Stimulated activated memory B cell treated with anti-CD40 and anti-IgM and Interleukin-4, amounts not matched to agents 10 μg/mL and 1 μg/mL and 100 μg/mL, for 72 hours (primary cell): ENCODE data around the gene PNKP.

Experiments used
- ATAC-seq: fragments of 150-1000 bp; cut with Tn5 transposase; 2 replicates; pipeline ENCODE4 v1.10.0; 2021
- H3K27ac Mint-ChIP-seq: one replicate; pipeline ENCODE4 v1.8.0; 2022; ENCODE audit warnings: mild to moderate bottlenecking, mixed read lengths
- H3K27me3 Mint-ChIP-seq: one replicate; pipeline ENCODE4 v1.8.0; 2022; ENCODE audit warnings: mixed read lengths
- H3K36me3 Mint-ChIP-seq: one replicate; pipeline ENCODE4 v1.8.0; 2022; ENCODE audit warnings: mixed read lengths
- H3K4me1 Mint-ChIP-seq: one replicate; pipeline ENCODE4 v1.8.0; 2022; ENCODE audit warnings: mixed read lengths
- H3K4me3 Mint-ChIP-seq: one replicate; pipeline ENCODE4 v1.8.0; 2022; ENCODE audit warnings: mild to moderate bottlenecking, moderate library complexity, mixed read lengths
- H3K9me3 Mint-ChIP-seq: one replicate; pipeline ENCODE4 v1.8.0; 2022; ENCODE audit warnings: mixed read lengths

Gene PNKP

DNA sequence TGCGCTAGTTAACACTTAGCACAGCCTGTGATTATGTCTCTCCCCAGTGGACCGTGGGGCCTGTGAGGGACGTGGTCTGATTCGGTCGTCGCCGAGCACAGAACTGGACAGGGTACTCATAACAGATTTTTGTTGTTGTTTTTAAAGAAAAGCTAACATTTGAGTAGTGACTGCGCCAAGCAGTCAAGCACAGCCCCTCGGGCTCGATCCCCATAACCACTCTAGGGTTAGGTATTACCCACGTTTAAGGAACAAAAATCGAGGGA, 17.2 kb downstream of the PNKP start:
- peak overlapping the region; percentile 96 for H3K4me3 Mint-ChIP-seq
- H3K36me3 Mint-ChIP-seq: peaks cover 8% of the 10 kb centered on the region
- H3K4me1 Mint-ChIP-seq: peaks cover 54% of the 10 kb centered on the region
- peak overlapping the region; percentile 95 for H3K27ac Mint-ChIP-seq
- H3K27me3 Mint-ChIP-seq: no peaks in the 10 kb centered on the region
- no peak for ATAC-seq
- peaks cover 4% of the 10 kb centered on the region for H3K9me3 Mint-ChIP-seq

DNA sequence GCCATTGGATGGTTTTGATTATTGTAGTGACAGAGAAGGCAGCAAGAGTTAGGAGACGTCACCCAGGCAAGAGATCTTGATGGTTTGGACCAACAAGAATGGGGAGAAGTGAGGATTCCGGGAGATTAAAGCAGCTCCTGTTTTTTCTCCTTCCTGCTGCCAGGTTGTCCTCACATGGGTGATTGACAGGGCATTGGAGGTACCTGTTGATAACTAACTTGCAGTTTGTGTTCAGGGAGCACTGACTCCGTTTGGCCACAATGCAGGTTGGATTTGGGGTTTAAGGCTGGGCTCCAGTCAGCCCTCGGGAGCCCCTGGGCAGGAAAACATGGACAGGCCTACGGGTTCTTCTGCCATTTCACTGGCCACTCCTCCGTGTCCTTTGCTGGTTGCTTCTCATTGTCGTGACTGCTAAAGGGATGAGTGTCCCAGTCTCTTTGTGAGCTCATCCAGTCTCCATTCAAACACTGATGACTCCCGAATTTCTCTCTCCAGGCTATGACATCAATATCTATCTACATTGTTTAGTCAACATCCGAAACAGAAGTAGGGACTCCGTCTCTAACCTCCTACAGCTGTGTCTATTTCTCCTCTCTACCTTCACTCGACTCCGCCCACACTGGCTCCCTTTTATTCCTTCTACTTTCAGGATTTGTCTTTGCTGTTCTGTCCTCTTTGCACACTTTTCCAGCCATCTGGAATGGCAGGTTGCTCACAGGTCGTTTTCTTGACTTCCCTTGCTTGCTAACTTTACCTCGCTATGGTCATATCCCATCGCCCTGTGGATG, 17.7 kb downstream of the PNKP start:
- no peak for ATAC-seq
- H3K9me3 Mint-ChIP-seq: peaks cover 4% of the 10 kb centered on the region
- peaks cover 56% of the 10 kb centered on the region for H3K4me1 Mint-ChIP-seq

DNA sequence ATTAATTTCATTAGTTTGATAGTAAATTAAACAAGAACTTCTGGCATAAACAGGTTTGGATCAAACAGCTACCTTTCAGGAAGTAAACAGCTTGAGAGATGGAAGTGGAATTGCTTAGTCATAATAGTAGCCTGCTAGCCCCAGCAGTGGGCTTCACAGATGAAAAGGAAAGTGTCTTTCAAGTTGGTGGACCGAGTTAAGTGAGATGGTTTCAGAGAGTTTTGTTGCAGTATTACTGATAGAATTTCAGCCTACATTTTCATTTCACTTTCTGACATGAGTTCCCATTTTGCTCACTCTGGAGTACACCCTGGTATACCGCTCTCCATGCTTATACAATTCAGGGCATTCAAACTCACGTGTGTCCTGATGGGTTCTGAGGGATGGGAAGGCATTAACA, 18.4 kb downstream of the PNKP start:
- Mint-ChIP-seq H3K27me3 (no peaks in the 10 kb centered on the region), H3K4me1 (peaks cover 60% of the 10 kb centered on the region), H3K36me3 (peaks cover 6% of the 10 kb centered on the region), H3K27ac (peak overlapping the region; percentile 49), H3K9me3 (peaks cover 4% of the 10 kb centered on the region), H3K4me3 (peak overlapping the region; percentile 50)
- ATAC-seq: no peak

More for the DNA sequence above, 17.7 kb downstream of the PNKP start:
- H3K36me3 Mint-ChIP-seq: peaks cover 6% of the 10 kb centered on the region
- H3K4me3 Mint-ChIP-seq: peak overlapping the region; percentile 96
- H3K27ac Mint-ChIP-seq: peak overlapping the region; percentile 95
- no peaks in the 10 kb centered on the region for H3K27me3 Mint-ChIP-seq

DNA sequence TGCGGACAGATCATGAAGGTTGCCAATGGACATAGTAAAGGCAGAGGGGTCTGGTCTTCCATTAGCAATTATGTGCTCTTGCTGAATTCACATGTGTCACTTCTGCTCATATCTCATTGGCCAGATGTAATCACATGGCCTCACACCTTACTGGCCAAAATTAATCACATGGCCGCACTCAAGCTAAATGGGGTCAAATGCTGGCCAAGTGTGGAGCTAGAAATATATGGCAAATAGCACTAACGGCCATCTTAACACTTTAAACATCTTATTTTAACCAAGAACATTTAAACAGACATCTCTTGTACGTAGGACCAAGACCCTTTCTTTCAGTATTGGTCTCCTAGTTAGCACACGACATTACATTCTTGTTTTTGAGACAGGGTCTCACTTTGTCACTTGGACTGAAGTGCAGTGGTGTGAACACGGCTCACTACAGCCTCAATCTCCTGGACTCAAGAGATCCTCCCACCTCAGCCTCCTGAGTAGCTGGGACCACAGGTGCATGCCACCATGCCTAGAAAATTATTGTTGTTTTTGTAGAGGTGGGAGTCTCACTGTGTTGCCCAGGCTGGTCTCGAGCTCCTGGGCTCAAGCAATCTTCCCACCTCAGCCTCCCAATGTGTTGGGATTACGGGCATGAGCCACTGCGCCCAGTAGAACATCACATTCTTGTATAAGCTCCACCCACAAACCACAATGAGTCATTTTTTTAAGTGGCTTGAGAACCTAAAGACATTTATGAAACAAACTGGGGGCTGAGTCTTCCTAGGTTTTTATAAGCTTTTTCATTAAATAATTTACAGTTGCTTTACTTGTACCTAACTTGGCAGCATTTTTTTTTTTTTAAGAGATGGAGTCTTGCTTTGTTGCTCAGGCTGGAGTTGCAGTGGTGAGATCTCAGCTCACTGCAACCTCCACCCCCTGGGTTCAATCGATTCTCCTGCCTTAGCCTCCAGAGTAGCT, 19.4 kb downstream of the PNKP start:
- Mint-ChIP-seq H3K9me3 (peaks cover 4% of the 10 kb centered on the region), H3K36me3 (peaks cover 6% of the 10 kb centered on the region), H3K4me1 (peaks cover 60% of the 10 kb centered on the region), H3K27me3 (no peaks in the 10 kb centered on the region), H3K4me3 (no peak overlapping the region), H3K27ac (peak overlapping the region; percentile 49)
- no peak for ATAC-seq

DNA sequence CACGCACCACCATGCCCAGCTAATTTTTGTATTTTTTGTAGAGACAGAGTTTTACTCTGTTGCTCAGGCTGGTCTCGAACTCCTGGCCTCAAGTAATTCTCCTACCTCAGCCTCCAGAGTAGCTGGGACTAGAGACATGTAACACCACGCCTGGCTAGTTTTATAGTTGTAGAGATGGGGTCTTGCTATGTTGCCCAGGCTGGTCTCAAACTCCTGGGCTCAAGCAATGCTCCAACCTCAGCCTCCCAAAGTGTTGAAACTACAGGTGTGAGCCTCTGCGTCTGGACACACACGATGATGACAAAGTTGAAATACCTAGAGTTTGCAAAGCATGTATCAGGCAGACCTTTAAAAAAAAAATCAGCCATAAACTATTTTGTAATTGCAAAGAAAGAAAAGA, 21.0 kb downstream of the PNKP start:
- peaks cover 56% of the 10 kb centered on the region for H3K4me1 Mint-ChIP-seq
- H3K4me3 Mint-ChIP-seq: no peak overlapping the region
- H3K27me3 Mint-ChIP-seq: no peaks in the 10 kb centered on the region
- peak overlapping the region; percentile 42 for H3K27ac Mint-ChIP-seq
- ATAC-seq: no peak
- peaks cover 4% of the 10 kb centered on the region for H3K9me3 Mint-ChIP-seq
- H3K36me3 Mint-ChIP-seq: peaks cover 6% of the 10 kb centered on the region

DNA sequence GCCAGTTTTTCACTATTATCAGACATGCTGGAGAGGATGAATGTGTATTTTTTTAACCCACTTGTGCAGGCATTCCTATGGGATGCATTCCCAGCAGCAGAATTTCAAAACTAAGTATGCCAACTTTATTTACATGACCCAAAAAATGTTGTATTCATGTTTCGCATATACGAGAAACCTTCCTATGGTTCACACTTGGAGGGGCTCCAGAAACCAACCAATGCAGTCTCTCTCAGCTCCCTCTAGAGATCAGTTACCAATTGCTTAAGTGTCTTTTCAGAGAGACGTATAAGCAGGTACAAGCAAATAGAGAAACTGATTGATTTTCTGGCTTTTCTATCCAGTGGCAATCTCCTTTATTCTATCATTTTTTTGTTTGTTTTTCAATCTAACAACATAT, 22.0 kb downstream of the PNKP start:
- peaks cover 56% of the 10 kb centered on the region for H3K4me1 Mint-ChIP-seq
- no peaks in the 10 kb centered on the region for H3K27me3 Mint-ChIP-seq
- no peak overlapping the region for H3K4me3 Mint-ChIP-seq
- peaks cover 12% of the 10 kb centered on the region for H3K36me3 Mint-ChIP-seq
- peaks cover 4% of the 10 kb centered on the region for H3K9me3 Mint-ChIP-seq
- H3K27ac Mint-ChIP-seq: peak overlapping the region; percentile 78
- no peak for ATAC-seq

DNA sequence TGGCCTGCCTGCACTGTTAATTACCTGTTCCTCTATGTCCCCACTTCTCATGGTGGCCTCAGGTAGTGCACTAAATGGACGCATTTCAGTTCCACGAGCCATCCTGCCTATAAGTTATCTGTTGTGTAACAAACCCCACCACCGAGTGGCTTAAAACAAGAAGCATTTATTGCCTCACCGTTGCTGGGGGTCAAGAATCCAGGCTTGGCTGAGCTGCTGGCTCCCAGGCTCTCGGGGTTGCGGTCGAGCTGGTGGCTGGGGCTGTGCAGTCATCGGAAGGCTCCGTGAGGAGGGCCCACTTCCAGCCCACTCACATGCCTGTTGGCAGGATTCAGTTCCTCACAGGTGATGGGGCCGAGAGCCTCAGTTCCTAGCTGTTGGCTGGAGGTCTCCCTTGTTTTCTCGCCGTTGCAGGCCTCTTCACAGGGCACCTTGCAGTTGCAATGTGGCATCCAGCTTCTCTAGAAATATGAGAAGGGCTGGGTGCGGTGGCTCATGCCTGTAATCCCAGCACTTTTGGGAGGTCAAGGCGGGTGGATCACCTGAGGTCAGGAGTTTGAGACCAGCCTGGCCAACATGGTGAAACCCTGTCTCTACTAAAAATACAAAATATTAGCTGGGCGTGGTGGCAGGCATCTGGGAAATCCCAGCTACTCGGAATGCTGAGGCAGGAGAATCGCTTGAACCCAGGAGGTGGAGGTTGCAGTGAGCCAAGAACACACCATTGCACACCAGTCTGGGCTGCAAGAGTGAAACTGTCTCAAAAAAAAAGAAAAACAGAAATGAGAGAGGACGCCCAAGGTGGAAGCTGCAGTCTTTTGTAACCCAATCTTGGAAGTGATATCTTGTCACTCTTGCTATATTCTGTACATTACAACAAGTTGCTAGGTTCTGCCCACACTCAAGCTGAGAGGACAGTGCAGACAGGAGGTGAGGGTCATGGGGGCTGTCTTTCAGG, 23.0 kb downstream of the PNKP start:
- peaks cover 48% of the 10 kb centered on the region for H3K4me1 Mint-ChIP-seq
- H3K9me3 Mint-ChIP-seq: peaks cover 4% of the 10 kb centered on the region
- H3K27ac Mint-ChIP-seq: peak overlapping the region; percentile 78
- H3K36me3 Mint-ChIP-seq: peaks cover 19% of the 10 kb centered on the region
- peak overlapping the region; percentile 62 for H3K4me3 Mint-ChIP-seq
- no peaks in the 10 kb centered on the region for H3K27me3 Mint-ChIP-seq
- no peak for ATAC-seq

DNA sequence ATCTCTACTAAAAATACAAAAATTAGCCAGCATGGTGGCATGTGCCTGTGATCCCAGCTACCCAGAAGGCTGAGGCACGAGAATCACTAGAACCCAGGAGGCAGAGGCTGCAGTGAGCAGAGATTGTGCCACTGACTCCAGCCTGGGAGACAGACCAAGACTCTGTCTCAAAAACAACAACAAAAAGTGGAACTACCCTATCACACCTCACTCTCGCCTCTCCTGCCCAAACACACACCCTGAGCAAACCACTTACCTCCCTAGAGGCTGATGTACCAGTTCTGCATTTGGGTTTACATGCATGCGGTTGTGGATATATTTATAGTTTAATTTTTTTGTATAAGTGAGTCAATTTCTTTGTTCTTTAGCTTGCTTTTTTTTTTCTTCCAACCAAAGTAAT, 24.1 kb downstream of the PNKP start:
- peaks cover 36% of the 10 kb centered on the region for H3K4me1 Mint-ChIP-seq
- no peaks in the 10 kb centered on the region for H3K27me3 Mint-ChIP-seq
- peak overlapping the region; percentile 50 for H3K4me3 Mint-ChIP-seq
- H3K9me3 Mint-ChIP-seq: no peaks in the 10 kb centered on the region
- peak overlapping the region; percentile 78 for H3K27ac Mint-ChIP-seq
- peak; percentile 99 for ATAC-seq
- peaks cover 25% of the 10 kb centered on the region for H3K36me3 Mint-ChIP-seq

DNA sequence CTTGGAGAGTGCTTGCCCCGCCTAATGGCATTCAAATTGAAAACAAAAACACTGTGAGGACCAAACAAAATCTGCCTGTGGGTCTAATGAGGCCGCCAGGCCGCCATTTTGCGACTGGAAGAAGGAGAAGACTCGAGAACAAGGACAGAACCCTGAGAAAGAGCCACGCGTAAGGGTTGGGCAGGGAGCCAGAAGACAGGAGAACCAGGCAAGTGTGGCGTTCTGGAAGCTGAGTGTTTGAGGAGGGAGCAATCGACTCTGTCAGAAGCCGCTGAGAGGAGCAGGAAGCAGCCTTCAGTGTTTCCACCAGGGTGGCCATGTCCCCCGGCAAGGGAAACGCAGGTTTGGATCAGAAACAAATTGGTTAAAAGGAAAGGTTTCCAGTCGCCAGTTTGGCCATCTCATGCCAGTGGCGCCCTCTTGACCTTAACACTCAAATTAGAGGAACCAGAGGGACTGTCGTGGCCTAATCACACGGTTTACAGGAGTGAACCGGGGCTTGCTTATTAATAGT, 26.6 kb downstream of the PNKP start:
- ATAC-seq: no peak
- H3K36me3 Mint-ChIP-seq: peaks cover 40% of the 10 kb centered on the region
- no peak overlapping the region for H3K4me3 Mint-ChIP-seq
- peak overlapping the region; percentile 20 for H3K27ac Mint-ChIP-seq
- H3K9me3 Mint-ChIP-seq: no peaks in the 10 kb centered on the region
- no peaks in the 10 kb centered on the region for H3K27me3 Mint-ChIP-seq
- peaks cover 32% of the 10 kb centered on the region for H3K4me1 Mint-ChIP-seq

DNA sequence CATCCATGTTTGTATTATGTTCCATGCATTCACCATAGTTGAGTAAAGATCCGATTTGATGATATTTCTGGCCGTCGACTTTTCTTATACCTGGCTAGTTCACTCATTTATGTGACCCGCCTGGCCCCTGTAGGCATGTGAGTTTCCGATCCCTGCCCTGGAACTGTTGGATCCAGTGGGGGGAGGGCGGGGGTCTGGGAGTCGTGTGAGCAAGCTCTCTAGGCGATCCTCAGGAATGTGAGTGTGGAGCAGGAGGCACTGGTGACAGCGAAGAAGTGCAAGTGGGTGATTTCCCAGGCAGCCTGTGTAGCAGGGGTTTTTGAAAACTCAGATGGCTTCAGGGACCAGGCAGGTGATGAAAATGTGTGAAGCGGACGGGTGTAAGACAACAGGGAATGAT, 27.1 kb downstream of the PNKP start:
- Mint-ChIP-seq H3K27ac (peak overlapping the region; percentile 20), H3K4me3 (no peak overlapping the region), H3K27me3 (no peaks in the 10 kb centered on the region), H3K9me3 (no peaks in the 10 kb centered on the region), H3K4me1 (peaks cover 32% of the 10 kb centered on the region), H3K36me3 (peaks cover 42% of the 10 kb centered on the region)
- no peak for ATAC-seq

DNA sequence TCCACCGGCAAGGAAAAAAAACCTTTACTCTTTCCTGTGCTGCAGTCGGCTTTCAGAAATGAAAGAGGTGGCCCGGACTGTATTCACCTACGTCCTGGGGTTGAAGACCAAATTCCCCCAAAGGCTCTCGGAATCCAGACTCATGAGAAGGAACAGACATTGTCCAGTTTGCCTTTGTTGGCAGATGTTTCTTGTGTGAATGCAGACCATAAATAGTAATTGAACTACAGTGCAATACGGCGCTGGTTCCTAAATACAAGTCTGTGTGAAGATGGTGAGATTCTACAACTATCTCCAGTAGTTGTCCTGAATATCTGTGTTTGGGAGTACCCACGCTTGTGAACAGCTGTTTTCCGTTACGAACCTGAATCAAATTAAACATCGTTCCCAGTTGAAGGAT, 27.7 kb downstream of the PNKP start:
- H3K4me3 Mint-ChIP-seq: no peak overlapping the region
- ATAC-seq: no peak
- H3K4me1 Mint-ChIP-seq: peaks cover 26% of the 10 kb centered on the region
- peaks cover 49% of the 10 kb centered on the region for H3K36me3 Mint-ChIP-seq
- no peak overlapping the region for H3K27ac Mint-ChIP-seq
- no peaks in the 10 kb centered on the region for H3K27me3 Mint-ChIP-seq
- no peaks in the 10 kb centered on the region for H3K9me3 Mint-ChIP-seq

DNA sequence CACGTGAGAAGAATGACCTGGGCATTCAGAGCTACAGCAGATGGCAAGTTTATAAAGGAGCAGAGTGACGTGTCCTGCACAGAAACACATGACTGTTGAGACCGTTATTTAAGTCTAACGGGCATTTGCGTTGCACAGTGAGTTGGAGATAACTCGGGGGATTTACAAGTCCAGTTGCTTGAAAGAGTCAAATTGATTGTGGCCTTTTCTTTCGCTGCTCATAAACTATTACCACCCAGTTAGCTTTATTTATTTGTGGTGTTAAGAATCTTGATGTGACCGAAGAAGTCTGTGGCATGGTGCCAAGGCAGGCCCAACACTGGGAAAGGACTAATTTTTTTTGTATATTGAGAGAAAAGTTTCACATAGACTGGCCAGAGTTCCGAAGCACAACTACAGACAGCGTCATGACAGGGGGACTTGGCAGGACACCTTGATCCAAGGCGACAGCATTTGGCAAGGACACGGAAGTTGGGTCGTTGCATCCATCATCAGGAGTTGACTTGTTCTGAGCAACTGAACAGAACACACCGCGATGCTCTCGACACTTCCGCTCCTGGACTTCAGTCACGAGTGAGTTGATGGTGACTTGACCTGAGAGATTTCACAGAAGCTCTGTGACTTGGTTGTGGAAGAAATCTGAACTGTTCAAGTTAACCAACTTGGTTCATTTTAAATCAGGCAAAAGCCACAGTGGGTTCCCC, 28.3 kb downstream of the PNKP start:
- no peaks in the 10 kb centered on the region for H3K9me3 Mint-ChIP-seq

DNA sequence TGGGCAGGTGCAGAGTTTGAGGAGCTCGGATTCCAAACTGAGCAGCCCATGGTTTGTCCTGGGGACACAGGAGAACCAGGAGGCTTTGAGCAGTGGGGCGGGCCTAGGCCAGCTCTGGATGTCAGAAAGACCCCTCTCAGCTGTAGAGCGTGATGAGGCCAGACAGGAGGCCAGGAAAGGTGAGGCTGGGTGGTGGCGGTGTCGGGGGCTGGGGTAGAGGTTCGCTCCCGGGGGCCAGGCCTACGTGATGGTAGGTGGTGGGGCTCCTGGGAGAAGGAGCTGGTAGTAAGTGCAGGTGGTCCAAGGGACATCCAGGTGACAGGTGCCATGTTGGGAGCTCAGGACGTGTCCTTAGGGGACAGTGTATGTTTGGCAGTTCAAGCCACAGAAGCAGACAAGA, 30.0 kb downstream of the PNKP start:
- Mint-ChIP-seq H3K27me3 (no peaks in the 10 kb centered on the region), H3K36me3 (peaks cover 57% of the 10 kb centered on the region), H3K27ac (peak overlapping the region; percentile 74), H3K9me3 (no peaks in the 10 kb centered on the region), H3K4me3 (no peak overlapping the region), H3K4me1 (peaks cover 3% of the 10 kb centered on the region)
- ATAC-seq: no peak

More for the DNA sequence above, 28.3 kb downstream of the PNKP start:
- Mint-ChIP-seq H3K27ac (no peak overlapping the region), H3K4me1 (peaks cover 19% of the 10 kb centered on the region), H3K4me3 (no peak overlapping the region), H3K36me3 (peaks cover 53% of the 10 kb centered on the region), H3K27me3 (no peaks in the 10 kb centered on the region)
- no peak for ATAC-seq

DNA sequence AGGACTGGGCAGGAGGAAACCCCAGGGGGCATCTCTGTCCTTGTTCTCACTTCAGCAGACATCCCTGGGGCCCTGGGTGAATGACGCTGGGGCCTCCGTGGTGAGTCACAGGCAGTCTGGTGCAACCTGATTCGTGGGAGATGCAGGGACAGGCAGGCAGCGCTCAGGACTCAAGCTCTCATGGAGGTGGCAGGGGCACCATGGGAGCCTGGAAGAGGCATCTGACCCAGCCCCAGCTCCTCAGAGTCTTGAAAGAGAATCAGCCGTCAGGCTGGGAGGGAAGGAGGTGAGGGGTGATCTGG, 30.4 kb downstream of the PNKP start:
- Mint-ChIP-seq H3K9me3 (no peaks in the 10 kb centered on the region), H3K27me3 (no peaks in the 10 kb centered on the region), H3K4me3 (no peak overlapping the region), H3K36me3 (peaks cover 62% of the 10 kb centered on the region), H3K27ac (peak overlapping the region; percentile 74), H3K4me1 (no peaks in the 10 kb centered on the region)
- ATAC-seq: no peak
